GM12874 (cell line): Measurements from ENCODE around the gene NOL4L.

Experiments used
- TF ChIP-seq, protein P1 (sequence below): IDR thresholded peaks from 2 replicates; pipeline ENCODE4 v1.5.1; 2011; ENCODE audit warnings: low read depth, mild to moderate bottlenecking, control low read depth, low read length, moderate library complexity; ENCODE audit not compliant: insufficient read depth

NOL4L gene

DNA sequence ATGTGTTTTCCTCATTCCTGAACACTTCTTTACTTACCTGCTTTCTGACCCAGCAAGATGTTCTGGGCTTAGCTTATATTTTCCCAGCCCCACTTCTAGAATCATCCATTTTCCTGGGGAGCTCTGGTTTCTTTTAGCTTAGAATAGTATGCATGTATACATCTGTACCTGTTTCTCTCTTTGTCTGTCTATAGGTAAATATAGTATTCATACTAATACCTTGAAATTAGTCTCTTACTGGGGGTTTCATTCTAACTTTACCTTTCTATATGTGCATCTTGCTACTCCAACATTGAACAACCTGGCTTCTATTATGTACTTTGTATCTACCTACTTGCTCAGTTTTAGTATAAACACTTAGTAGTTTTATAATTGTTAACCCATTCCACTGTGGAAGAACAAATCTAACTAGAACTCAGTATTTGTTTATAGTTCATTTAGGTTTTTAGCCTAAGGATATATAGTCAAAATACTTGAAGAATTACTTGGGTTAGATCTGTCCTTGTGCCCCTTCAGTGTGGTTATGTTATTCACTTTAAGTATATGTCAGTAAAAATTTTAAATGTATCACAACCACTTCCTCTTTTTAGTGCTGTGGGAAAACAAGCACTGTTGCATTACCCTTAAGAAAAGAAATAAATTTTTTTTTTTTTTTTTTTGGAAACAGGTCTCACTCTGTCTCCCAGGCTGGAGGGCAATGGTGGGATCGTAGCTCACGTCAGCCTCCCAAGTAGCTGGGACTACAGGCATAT lies 173.0 kb downstream of the NOL4L start:
- TF ChIP-seq, protein P1, sequence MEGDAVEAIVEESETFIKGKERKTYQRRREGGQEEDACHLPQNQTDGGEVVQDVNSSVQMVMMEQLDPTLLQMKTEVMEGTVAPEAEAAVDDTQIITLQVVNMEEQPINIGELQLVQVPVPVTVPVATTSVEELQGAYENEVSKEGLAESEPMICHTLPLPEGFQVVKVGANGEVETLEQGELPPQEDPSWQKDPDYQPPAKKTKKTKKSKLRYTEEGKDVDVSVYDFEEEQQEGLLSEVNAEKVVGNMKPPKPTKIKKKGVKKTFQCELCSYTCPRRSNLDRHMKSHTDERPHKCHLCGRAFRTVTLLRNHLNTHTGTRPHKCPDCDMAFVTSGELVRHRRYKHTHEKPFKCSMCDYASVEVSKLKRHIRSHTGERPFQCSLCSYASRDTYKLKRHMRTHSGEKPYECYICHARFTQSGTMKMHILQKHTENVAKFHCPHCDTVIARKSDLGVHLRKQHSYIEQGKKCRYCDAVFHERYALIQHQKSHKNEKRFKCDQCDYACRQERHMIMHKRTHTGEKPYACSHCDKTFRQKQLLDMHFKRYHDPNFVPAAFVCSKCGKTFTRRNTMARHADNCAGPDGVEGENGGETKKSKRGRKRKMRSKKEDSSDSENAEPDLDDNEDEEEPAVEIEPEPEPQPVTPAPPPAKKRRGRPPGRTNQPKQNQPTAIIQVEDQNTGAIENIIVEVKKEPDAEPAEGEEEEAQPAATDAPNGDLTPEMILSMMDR, result no peak

DNA sequence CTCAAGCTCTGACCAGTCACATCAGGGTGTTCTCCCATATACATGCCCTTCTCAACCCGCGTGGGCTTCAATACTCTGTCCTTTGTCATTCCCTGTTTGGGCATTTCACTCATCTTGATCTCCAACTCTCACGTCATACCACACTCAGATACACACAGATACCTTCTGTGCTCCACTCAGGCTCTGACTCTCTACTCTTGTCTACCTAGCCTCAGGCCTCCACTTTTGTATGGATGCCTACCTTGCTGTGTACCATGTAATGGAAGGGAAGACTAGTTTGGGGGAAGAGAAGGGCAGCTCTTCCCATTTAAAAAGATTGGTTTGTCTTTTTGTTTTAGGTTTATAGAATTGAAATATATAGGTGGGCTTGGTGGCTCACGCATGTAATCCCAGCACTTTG lies 178.4 kb downstream of the NOL4L start:
- TF ChIP-seq, protein P1, result no peak

DNA sequence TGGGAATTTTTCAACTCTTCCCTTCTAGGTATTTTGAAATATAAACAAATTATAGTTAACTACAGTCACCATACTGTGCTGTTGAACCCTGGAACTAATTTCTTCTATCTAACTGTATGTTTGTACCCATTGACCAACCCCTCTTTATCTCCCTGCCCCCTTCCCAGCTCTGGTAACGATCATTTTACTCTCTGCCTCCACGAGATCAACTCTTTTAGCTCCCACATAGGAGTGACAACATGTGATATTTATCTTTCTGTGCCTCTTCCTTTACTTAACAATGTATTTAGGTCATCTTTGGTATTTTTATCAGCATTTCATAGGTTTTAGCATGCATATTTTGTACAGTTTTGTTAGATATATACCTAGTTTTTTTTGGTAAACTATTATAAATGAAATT lies 181.1 kb downstream of the NOL4L start:
- TF ChIP-seq, protein P1, result no peak

DNA sequence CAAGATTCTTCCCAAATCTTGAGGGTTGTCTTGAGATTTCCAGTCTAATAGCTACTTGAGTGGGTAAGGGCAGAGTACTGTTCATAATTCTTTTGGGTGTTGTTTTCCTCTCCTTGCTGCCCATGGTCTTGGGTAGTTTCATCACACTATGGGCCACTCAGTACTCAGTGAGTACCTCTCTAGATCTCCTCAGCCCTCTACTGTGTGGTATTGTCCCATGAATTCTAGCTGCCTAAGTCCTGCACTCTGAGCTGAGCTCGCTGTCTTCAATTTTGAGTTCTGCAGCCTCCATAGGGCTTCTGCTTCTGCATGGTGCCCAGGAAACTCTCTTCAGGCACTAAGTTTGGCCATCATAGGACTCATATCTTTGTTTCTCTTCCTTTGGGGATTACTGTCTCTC lies 184.7 kb downstream of the NOL4L start:
- TF ChIP-seq, protein P1, result no peak

DNA sequence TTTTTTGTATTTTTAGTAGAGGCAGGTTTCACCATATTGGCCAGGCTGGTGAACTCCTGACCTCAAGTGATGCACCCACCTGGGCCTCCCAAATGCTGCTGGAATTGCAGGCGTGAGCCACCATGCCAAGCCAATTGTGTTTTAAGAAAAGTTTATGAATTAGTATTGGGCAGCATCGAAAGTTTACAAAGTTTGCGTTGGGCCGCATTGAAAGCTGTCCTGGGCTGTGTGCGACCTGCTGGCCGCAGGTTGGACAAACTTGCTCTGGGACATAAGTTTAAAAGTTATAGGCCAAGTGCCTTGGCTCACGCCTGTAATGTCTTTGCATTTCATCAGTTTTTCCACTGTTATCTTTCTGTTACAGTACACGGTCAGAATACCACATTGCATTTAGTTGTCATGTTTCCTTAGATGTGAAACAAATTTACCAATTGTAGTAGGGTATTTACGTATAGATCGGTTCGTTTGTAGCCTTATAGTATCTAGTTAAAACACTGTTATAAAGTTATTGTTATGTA lies 187.5 kb downstream of the NOL4L start:
- TF ChIP-seq, protein P1, result no peak

DNA sequence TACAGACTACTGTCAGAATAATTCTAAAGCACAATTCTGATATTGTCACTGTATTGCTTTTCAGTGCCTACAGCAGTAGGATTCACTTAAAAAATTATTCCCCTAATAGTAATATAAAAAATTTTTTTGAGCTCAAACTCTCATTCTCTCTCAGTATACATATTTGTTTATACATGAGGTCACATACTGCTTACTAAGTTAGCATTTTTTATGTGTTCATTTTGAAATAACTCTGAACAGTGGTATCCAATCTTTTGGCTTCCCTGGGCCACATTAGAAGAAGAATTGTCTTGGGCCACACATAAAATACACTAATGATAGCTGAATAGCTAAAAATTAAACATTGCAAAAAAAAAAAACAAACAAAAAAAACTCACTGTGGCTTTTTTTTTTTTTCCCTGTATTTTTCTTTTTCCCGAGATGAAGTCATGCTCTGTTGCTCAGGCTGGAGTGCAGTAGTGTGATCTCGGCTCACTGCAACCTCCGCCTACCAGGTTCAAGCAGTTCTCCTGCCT lies 188.4 kb downstream of the NOL4L start:
- TF ChIP-seq, protein P1, result no peak

DNA sequence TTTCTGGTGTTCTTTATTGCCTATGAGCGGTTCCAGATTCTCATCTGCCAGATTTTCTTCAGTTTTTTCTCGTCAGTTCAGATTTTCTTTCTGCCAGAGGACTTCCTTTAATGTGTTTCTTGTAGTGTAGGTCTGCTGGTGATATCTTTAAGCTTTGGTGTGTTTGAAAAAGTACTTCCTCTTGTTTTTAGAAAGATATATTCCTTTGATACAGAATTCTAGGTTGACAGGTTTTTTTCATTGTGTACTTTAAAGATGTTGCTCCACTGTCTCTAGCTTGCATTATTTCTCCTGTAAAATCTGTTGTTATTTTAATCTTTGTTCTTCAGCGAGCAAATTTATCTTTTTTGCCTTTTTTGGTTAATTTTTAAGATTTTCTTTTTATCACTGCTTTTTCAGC lies 190.1 kb downstream of the NOL4L start:
- TF ChIP-seq, protein P1, result no peak
